ENCODE results near the gene PTPRT. TPM values are rescaled to one million over a fixed set of nuclear protein-coding genes. Genes with fewer than 3 reads are reported as not detected.

The PTPRT gene
- total and polyA plus RNA-seq, 2 experiments from 2014 or later = not detected

DNA sequence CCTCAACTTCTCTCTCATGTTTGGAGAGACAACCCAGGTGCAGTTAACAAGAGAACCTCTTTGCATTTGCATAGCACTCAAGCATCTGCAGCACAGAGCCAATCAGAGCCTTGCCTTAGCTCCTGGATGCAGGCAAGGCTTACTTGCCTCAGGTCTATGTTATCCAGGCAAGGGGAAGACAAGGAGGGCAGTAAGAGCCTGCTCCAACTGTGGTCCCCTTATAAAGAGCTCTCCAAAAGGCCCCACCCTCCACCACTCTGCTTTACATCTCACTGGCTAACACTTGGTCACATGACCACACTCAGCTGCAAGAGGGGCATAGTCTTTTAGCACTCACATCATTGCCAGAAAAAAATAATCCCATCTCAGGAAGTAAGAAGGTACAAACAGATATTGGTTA is 540.0 kb downstream of the PTPRT start (continued):
- no peak for TF ChIP-seq CTCF (conservative IDR thresholded peaks at IDR 0.05; ENCODE audit: low read depth in 2 of 2)
- TF ChIP-seq EZH2 (IDR thresholded peaks at IDR 0.05; ENCODE audit: low read depth, unreplicated experiment) = no peak
- no peak for TF ChIP-seq ZNF114 (CRISPR knock-in tag; IDR thresholded peaks at IDR 0.05)
- no peak for TF ChIP-seq ZNF331 (CRISPR knock-in tag; IDR thresholded peaks at IDR 0.05; ENCODE audit: low read depth)
- no peak for TF ChIP-seq CREB1 (CRISPR knock-in tag; IDR thresholded peaks at IDR 0.05; ENCODE audit: low read depth)
- TF ChIP-seq ETS1 (IDR thresholded peaks at IDR 0.05) = no peak
- no peak for TF ChIP-seq NANOG (IDR thresholded peaks at IDR 0.05; ENCODE audit: borderline replicate concordance)
- no peak for TF ChIP-seq POLR2AphosphoS5 (IDR thresholded peaks at IDR 0.05; ENCODE audit: low read depth)
- TF ChIP-seq EZH2phosphoT487 (IDR thresholded peaks at IDR 0.05; ENCODE audit: unreplicated experiment) = no peak
- no peak for TF ChIP-seq STAT1 (IDR thresholded peaks at IDR 0.05; ENCODE audit: unreplicated experiment)
- TF ChIP-seq JUNB (IDR thresholded peaks at IDR 0.05; ENCODE audit: unreplicated experiment) = no peak

DNA sequence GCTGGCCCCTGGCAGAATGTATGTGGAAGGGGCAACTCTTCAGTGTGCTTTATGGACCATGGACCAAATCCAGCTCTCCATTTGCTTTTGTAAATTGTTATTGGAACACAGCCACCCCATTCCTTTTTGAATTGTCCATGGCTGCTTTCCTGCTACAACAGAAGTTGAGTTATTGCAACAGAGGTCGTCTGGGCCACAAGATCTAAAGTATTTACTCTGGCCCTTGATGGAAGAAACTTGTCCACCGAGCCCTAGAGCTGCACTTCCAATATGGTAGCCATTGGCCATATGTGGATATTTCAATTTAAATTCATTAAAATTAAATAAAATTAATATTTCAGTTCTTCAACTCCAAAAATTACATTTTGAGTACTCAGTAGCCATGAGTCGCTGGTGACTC is 543.5 kb downstream of the PTPRT start:
- no peaks in the 10 kb centered on the region for H3K9me2 ChIP-seq (ENCODE audit: insufficient read depth)
- no peaks in the 10 kb centered on the region for H3K4me1 ChIP-seq (ENCODE audit: insufficient read depth)
- Mint-ChIP-seq H3K27ac (no peak overlapping the region), H3K4me3 (no peak overlapping the region), H3K9me3 (peaks cover 93% of the 10 kb centered on the region), H3K4me1 (peaks cover 3% of the 10 kb centered on the region; the same call in 1 of the 3 replicates), H3K36me3 (ENCODE audit: low read depth) (peaks cover 21% of the 10 kb centered on the region; the same call in 2 of the 3 replicates), H3K27me3 (ENCODE audit: insufficient read depth, low read depth, poor library complexity) (peaks cover 6% of the 10 kb centered on the region)
- ATAC-seq = no peak
- no peaks in the 10 kb centered on the region for H3K36me3 ChIP-seq (ENCODE audit: insufficient read depth)
- H3K4me2 ChIP-seq = no peak overlapping the region
- no peak overlapping the region for H3K27ac ChIP-seq (ENCODE audit: low read depth)
- no peaks in the 10 kb centered on the region for H3K27me3 ChIP-seq (ENCODE audit: insufficient read depth)
- no peaks in the 10 kb centered on the region for H3F3A ChIP-seq (replicated peaks; ENCODE audit: low read depth)
- no peaks in the 10 kb centered on the region for H3K79me2 ChIP-seq (replicated peaks; ENCODE audit: insufficient read depth)
- H4K20me1 ChIP-seq (replicated peaks; ENCODE audit: insufficient read depth) = no peaks in the 10 kb centered on the region
- no peak overlapping the region for H2AFZ ChIP-seq
- no peak overlapping the region for H3K4me3 ChIP-seq
- DNase-seq (ENCODE audit: low spot score) = no peak
- TF ChIP-seq CREB1 (CRISPR knock-in tag; IDR thresholded peaks at IDR 0.05; ENCODE audit: low read depth) (no peak), STAT1 (IDR thresholded peaks at IDR 0.05; ENCODE audit: unreplicated experiment) (no peak), ZNF114 (CRISPR knock-in tag; IDR thresholded peaks at IDR 0.05) (no peak), REST (IDR thresholded peaks at IDR 0.05; ENCODE audit: unreplicated experiment) (no peak), EZH2 (IDR thresholded peaks at IDR 0.05; ENCODE audit: low read depth, unreplicated experiment) (no peak), CTCF (conservative IDR thresholded peaks at IDR 0.05; ENCODE audit: low read depth in 2 of 2) (no peak)
